Nephron progenitor cell (in vitro differentiated cells): ENCODE data around the gene KDSR.

Experiments used
- DNase-seq: peaks from one replicate; pipeline ENCODE4 v3.0.0; 2021
- H3K27ac Mint-ChIP-seq: 2 replicates; pipeline ENCODE4 v1.8.0; 2021; ENCODE audit warnings: mild to moderate bottlenecking, moderate library complexity, mixed read lengths
- H3K27me3 Mint-ChIP-seq: 2 replicates; pipeline ENCODE4 v1.8.0; 2021; ENCODE audit warnings: mild to moderate bottlenecking, low read depth, mixed read lengths; ENCODE audit not compliant: poor library complexity
- H3K36me3 Mint-ChIP-seq: 2 replicates; pipeline ENCODE4 v1.8.0; 2021; ENCODE audit warnings: low read depth, mixed read lengths
- H3K4me1 Mint-ChIP-seq: 2 replicates; pipeline ENCODE4 v1.8.0; 2021; ENCODE audit warnings: mixed read lengths
- H3K4me3 Mint-ChIP-seq: 2 replicates; pipeline ENCODE4 v1.8.0; 2021; ENCODE audit warnings: mild to moderate bottlenecking, moderate library complexity, mixed read lengths
- H3K9me3 Mint-ChIP-seq: 2 replicates; pipeline ENCODE4 v1.8.0; 2021; ENCODE audit warnings: mild to moderate bottlenecking, moderate library complexity, mixed read lengths
- TF ChIP-seq, protein P1 (sequence below): fragments of 200-600 bp; sonication (generic); IDR thresholded peaks from 2 replicates; pipeline ENCODE4 v1.5.0; 2021; ENCODE audit warnings: antibody characterized with exemption

Gene KDSR

GRCh38 chr18:63321291-63321690, 45.7 kb downstream of the KDSR start:
- TF ChIP-seq, protein P1, sequence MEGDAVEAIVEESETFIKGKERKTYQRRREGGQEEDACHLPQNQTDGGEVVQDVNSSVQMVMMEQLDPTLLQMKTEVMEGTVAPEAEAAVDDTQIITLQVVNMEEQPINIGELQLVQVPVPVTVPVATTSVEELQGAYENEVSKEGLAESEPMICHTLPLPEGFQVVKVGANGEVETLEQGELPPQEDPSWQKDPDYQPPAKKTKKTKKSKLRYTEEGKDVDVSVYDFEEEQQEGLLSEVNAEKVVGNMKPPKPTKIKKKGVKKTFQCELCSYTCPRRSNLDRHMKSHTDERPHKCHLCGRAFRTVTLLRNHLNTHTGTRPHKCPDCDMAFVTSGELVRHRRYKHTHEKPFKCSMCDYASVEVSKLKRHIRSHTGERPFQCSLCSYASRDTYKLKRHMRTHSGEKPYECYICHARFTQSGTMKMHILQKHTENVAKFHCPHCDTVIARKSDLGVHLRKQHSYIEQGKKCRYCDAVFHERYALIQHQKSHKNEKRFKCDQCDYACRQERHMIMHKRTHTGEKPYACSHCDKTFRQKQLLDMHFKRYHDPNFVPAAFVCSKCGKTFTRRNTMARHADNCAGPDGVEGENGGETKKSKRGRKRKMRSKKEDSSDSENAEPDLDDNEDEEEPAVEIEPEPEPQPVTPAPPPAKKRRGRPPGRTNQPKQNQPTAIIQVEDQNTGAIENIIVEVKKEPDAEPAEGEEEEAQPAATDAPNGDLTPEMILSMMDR, result no peak
- no peaks in the 10 kb centered on the region for H3K9me3 Mint-ChIP-seq
- DNase-seq, result no peak
- peak overlapping the region; percentile 88 for H3K4me3 Mint-ChIP-seq
- H3K27ac Mint-ChIP-seq, result no peak overlapping the region
- no peaks in the 10 kb centered on the region for H3K36me3 Mint-ChIP-seq
- H3K4me1 Mint-ChIP-seq, result peaks cover 53% of the 10 kb centered on the region
- H3K27me3 Mint-ChIP-seq, result peaks cover 33% of the 10 kb centered on the region

GRCh38 chr18:63320975-63321265, 46.1 kb downstream of the KDSR start:
- Mint-ChIP-seq H3K36me3 (no peaks in the 10 kb centered on the region), H3K4me1 (peaks cover 57% of the 10 kb centered on the region), H3K27me3 (peaks cover 37% of the 10 kb centered on the region), H3K27ac (no peak overlapping the region), H3K4me3 (peak overlapping the region; percentile 88), H3K9me3 (no peaks in the 10 kb centered on the region)
- TF ChIP-seq, protein P1, result no peak
- DNase-seq, result peak; percentile 45

DNA sequence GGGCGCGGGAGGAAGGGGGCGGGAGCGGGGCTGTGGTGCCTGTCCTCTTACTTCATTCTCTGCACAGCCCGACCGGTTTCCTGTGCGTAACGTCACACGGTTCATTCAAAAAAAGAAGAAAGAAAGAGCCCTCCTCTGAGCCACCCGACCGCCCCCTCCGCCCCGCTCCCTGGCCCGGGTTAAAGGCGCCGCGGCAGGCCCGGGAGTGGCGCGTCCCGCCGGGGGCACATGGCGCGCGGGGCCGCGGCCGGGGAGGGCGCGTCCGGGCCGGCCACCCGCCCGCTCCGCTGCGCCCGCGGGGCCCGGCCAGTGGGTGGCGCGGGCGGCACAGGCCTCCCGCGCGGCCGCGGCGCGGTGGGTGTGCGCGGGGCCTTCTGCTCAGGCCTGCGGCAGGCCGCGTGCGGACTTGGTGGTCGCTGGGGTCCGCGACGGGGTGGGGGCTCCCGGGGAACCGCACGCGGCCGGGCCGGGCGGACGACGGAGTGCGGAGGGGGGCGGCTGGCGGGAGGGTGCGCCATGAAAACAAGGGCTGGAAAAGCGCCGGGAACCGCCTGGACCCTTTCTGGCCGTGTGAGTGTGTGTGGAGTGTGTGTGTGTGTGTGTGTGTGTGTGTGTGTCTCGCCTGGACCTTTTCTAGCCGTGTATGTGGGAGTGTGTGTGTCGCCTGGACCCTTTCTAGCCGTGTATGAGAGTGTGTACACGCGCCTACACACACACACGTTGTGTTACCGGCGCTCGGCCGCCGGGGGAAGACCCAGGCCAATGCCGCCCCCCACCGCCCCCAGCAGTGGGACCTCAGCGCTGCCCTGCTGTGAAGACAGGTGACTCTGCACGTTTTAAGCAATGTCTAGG, 46.7 kb downstream of the KDSR start:
- DNase-seq, result peak; percentile 79
- Mint-ChIP-seq H3K4me3 (peak overlapping the region; percentile 88), H3K36me3 (no peaks in the 10 kb centered on the region), H3K4me1 (peaks cover 59% of the 10 kb centered on the region), H3K9me3 (no peaks in the 10 kb centered on the region), H3K27ac (no peak overlapping the region), H3K27me3 (peaks cover 38% of the 10 kb centered on the region)
- TF ChIP-seq, protein P1, result no peak

DNA sequence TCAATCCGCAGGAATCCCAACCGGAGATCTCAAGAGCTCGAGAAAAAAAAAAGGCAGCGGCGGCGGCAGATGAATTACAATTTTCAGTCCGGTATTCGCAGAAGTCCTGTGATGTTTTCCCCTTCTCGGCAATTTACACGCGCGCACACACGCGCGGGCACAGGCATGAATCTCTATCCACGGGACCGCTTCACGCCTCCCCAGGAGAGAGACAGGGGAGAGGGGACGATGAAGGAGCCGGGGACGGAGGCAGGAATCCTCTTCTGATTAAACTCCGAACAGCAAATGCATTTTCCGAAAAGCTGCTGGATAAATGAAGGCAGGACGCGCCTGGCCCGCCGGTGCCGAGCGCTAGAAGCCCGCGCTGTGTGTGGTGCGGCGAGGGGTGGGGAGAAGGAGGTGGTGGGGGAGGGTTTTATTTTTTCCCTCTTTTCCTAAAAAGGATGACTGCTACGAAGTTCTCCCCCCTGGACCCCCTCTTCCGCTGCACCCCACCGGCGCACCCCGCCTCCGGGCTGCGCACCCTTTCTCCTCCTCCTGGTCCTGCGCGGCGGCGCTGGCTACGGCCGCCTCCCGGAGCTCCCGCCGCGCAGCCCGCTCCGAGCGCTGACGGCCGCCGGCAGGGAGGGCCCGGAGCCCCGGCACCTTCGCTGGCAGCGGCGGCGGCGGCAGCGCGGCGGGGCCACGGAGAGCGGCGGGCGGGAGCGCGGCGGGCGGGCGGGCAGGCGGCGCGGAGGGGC, 47.5 kb downstream of the KDSR start, which contains the start of gene BCL2:
TSS of gene BCL2 (minus strand) at position 387 of the 740 bp plus-strand sequence.
- TF ChIP-seq, protein P1, result no peak

GRCh38 chr18:63318889-63319382, 48.1 kb downstream of the KDSR start:
- peaks cover 42% of the 10 kb centered on the region for H3K27me3 Mint-ChIP-seq
- TF ChIP-seq, protein P1, result no peak
- peaks cover 6% of the 10 kb centered on the region for H3K36me3 Mint-ChIP-seq
- H3K9me3 Mint-ChIP-seq, result no peaks in the 10 kb centered on the region
- peak overlapping the region; percentile 98 for H3K4me3 Mint-ChIP-seq
- peak overlapping the region; percentile 78 for H3K27ac Mint-ChIP-seq
- peaks cover 73% of the 10 kb centered on the region for H3K4me1 Mint-ChIP-seq
- no peak for DNase-seq

More for the DNA sequence above, 47.5 kb downstream of the KDSR start, which contains the start of gene BCL2:
- Mint-ChIP-seq H3K4me3 (peak within 1 kb of the TSS; percentile 98), H3K9me3 (no peaks in the 10 kb centered on the region), H3K27ac (peak within 1 kb of the TSS; percentile 89), H3K36me3 (peaks cover 1% of the 10 kb centered on the region), H3K27me3 (peaks cover 42% of the 10 kb centered on the region), H3K4me1 (peaks cover 67% of the 10 kb centered on the region)
- DNase-seq, result no peak
